ENCODE measurements around the gene KAT2B. TPM values are rescaled to one million over a fixed set of nuclear protein-coding genes. Genes with fewer than 3 reads are reported as not detected.

KAT2B gene
- total RNA-seq, 2 donors from 2014 or later, result 2.2 to 4.1 TPM

DNA sequence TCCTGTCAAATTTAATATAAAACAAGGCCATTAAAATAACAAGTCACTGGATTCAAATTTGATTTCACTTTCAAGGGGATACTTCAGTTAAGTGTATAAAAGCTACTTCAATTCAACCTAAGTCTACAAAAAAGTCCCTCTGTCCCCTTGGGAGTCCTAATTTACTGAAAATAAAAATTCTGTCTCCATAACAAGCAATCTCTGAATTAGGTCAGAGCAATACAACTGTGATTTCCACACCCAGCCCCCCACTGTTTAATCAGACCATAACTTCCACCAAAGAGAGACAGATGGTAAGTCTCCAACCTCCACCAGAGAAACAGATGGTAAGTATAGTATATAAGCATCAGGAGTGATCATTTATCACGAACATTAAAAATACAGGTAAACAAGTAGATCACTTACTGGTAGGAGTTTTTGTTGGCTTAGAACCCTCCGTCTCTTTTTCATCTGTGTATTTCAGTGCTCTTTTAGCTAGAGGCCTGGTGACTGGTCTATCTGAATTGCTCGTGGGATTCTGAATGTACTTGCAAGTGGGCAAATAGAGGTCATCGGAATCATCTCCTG, 133.7 kb downstream of the KAT2B start:
- H3K36me3 Mint-ChIP-seq (ENCODE audit: low read depth), result peaks cover 51% of the 10 kb centered on the region
- no peaks in the 10 kb centered on the region for H3K4me1 Mint-ChIP-seq
- 95% methylated on average over 4 of the region's 4 CpGs for WGBS, 2 experiments (ENCODE audit: insufficient coverage in 1 of 2, insufficient read length in 1 of 2)

DNA sequence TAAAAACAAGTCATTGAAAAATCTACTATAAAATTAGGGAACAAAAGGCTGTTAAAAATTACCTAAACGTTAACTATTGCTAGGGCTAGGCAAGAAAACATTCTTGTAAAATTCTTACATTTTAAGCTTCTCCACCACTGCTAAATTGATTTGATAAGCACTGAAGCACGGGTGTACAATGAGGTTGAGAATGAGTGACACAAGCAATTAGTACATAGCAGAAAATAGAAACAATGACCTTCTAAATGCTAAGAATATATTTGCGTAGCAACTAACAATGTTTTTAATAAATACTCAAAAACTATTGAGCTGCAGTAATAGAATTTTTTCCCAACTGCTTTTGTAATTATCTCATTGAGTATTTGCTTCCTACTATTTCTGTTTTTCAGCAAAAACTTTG, 141.0 kb downstream of the KAT2B start:
- no peaks in the 10 kb centered on the region for H3K9me3 ChIP-seq (ENCODE audit: control insufficient read depth, low read length)
- H3K4me1 Mint-ChIP-seq, result peaks cover 6% of the 10 kb centered on the region
- H3K9me3 Mint-ChIP-seq, result no peaks in the 10 kb centered on the region
- H3K9ac ChIP-seq (ENCODE audit: extremely low read depth, low read length, poor library complexity, severe bottlenecking), result no peak overlapping the region
- no peaks in the 10 kb centered on the region for H3K27me3 Mint-ChIP-seq (ENCODE audit: insufficient read depth)
- peaks cover 37% of the 10 kb centered on the region for H3K36me3 Mint-ChIP-seq (ENCODE audit: low read depth)
- H3K36me3 ChIP-seq (ENCODE audit: control insufficient read depth, insufficient read depth, low read length), result peaks cover 56% of the 10 kb centered on the region
- TF ChIP-seq, protein P1, sequence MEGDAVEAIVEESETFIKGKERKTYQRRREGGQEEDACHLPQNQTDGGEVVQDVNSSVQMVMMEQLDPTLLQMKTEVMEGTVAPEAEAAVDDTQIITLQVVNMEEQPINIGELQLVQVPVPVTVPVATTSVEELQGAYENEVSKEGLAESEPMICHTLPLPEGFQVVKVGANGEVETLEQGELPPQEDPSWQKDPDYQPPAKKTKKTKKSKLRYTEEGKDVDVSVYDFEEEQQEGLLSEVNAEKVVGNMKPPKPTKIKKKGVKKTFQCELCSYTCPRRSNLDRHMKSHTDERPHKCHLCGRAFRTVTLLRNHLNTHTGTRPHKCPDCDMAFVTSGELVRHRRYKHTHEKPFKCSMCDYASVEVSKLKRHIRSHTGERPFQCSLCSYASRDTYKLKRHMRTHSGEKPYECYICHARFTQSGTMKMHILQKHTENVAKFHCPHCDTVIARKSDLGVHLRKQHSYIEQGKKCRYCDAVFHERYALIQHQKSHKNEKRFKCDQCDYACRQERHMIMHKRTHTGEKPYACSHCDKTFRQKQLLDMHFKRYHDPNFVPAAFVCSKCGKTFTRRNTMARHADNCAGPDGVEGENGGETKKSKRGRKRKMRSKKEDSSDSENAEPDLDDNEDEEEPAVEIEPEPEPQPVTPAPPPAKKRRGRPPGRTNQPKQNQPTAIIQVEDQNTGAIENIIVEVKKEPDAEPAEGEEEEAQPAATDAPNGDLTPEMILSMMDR (conservative IDR thresholded peaks at IDR 0.05), result no peak
- no peak overlapping the region for H3K4me3 ChIP-seq (ENCODE audit: low read length)
- no peaks in the 10 kb centered on the region for H3K4me1 ChIP-seq (ENCODE audit: control insufficient read depth, insufficient read depth, low read length)
- H3K27ac ChIP-seq (ENCODE audit: low read depth, low read length), result no peak overlapping the region
- no peaks in the 10 kb centered on the region for H3K27me3 ChIP-seq (ENCODE audit: control insufficient read depth, insufficient read depth, low read length, poor library complexity, severe bottlenecking)
- DNase-seq, result no peak
- H3K4me3 Mint-ChIP-seq, result no peak overlapping the region
- WGBS, 2 experiments (ENCODE audit: insufficient coverage in 1 of 2, insufficient read length in 1 of 2), result 96% methylated on average over 3 of the region's 3 CpGs; no CpG with 5 or more reads in 1 of the 2 experiments
- no peak overlapping the region for H3K27ac Mint-ChIP-seq

More for the DNA sequence above, 133.7 kb downstream of the KAT2B start:
- TF ChIP-seq, protein P1 (conservative IDR thresholded peaks at IDR 0.05), result no peak
- Histone ChIP-seq H3K9me3 (ENCODE audit: control insufficient read depth, low read length) (no peaks in the 10 kb centered on the region), H3K4me3 (ENCODE audit: low read length) (no peak overlapping the region), H3K9ac (ENCODE audit: extremely low read depth, low read length, poor library complexity, severe bottlenecking) (no peak overlapping the region), H3K27me3 (ENCODE audit: control insufficient read depth, insufficient read depth, low read length, poor library complexity, severe bottlenecking) (no peaks in the 10 kb centered on the region), H3K4me1 (ENCODE audit: control insufficient read depth, insufficient read depth, low read length) (no peaks in the 10 kb centered on the region), H3K36me3 (ENCODE audit: control insufficient read depth, insufficient read depth, low read length) (peaks cover 83% of the 10 kb centered on the region), H3K27ac (ENCODE audit: low read depth, low read length) (no peak overlapping the region)
- Mint-ChIP-seq H3K27me3 (ENCODE audit: insufficient read depth) (no peaks in the 10 kb centered on the region), H3K9me3 (no peaks in the 10 kb centered on the region), H3K27ac (peak overlapping the region; percentile 67), H3K4me3 (no peak overlapping the region)
- no peak for DNase-seq

DNA sequence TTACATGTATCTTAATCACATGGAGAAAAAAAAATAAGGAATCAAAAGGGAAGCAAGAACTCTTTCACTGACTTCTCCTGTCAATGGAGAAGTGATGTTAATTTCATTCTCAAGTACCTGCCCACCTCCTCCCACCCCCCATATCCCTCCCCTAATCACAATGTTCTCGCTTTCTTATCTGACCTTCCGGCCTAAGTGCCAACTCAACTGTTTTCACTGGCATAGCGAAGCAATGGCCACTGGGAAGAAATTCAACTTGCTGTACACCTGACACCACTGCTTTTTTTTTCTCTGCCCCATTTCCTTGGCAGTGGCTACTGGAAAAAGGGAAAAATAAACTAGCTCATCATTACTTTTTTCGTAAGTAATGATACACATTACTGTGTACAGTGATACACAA, 142.0 kb downstream of the KAT2B start:
- H3K9me3 ChIP-seq (ENCODE audit: control insufficient read depth, low read length), result no peaks in the 10 kb centered on the region
- H3K27me3 ChIP-seq (ENCODE audit: control insufficient read depth, insufficient read depth, low read length, poor library complexity, severe bottlenecking), result no peaks in the 10 kb centered on the region
- no peaks in the 10 kb centered on the region for H3K27me3 Mint-ChIP-seq (ENCODE audit: insufficient read depth)
- H3K4me3 ChIP-seq (ENCODE audit: low read length), result no peak overlapping the region
- no peak overlapping the region for H3K27ac ChIP-seq (ENCODE audit: low read depth, low read length)
- no peak overlapping the region for H3K4me3 Mint-ChIP-seq
- no peak overlapping the region for H3K27ac Mint-ChIP-seq
- H3K9me3 Mint-ChIP-seq, result no peaks in the 10 kb centered on the region
- H3K4me1 Mint-ChIP-seq, result peaks cover 6% of the 10 kb centered on the region
- H3K4me1 ChIP-seq (ENCODE audit: control insufficient read depth, insufficient read depth, low read length), result no peaks in the 10 kb centered on the region
- H3K36me3 Mint-ChIP-seq (ENCODE audit: low read depth), result peaks cover 37% of the 10 kb centered on the region
- TF ChIP-seq, protein P1 (conservative IDR thresholded peaks at IDR 0.05), result no peak
- no peak overlapping the region for H3K9ac ChIP-seq (ENCODE audit: extremely low read depth, low read length, poor library complexity, severe bottlenecking)
- WGBS, 2 experiments (ENCODE audit: insufficient coverage in 1 of 2, insufficient read length in 1 of 2), result 86 to 97% methylated on average over 1 to 4 of the region's 4 CpGs
- peaks cover 50% of the 10 kb centered on the region for H3K36me3 ChIP-seq (ENCODE audit: control insufficient read depth, insufficient read depth, low read length)
- no peak for DNase-seq
